Esophagus muscularis mucosa (tissue), 4 donors: ENCODE measurements around the gene SPINK4. TPM values are rescaled to one million over a fixed set of nuclear protein-coding genes. Genes with fewer than 3 reads are reported as not detected.

ENCODE experiments used
- DNase-seq: peaks from one replicate; pipeline ENCODE4 v3.0.0-alpha.2; 2017; ENCODE audit errors: extremely low spot score
- H3K27ac ChIP-seq, 4 donors: fragments of 200-600 bp; sonication (generic); replicated peaks in 1 of 4; 1 replicate in 3 of 4; 2 replicates in 1 of 4; pipeline ENCODE4 v1.5.1; 2016 to 2019; ENCODE audit warnings: mild to moderate bottlenecking in 1 of 4
- H3K27me3 ChIP-seq, 4 donors: fragments of 200-600 bp; sonication (generic); one replicate each; pipeline versions ENCODE4 v1.5.1 to v1.6.0; 2016 to 2019
- H3K36me3 ChIP-seq, 4 donors: fragments of 200-600 bp; sonication (generic); one replicate each; pipeline ENCODE4 v1.5.1; 2016 to 2019
- H3K4me1 ChIP-seq, 4 donors: fragments of 200-600 bp; sonication (generic); one replicate each; pipeline ENCODE4 v1.5.1; 2016 to 2019
- H3K4me3 ChIP-seq, 4 donors: fragments of 200-600 bp; sonication (generic); 1 replicate in 2 of 4; 2 replicates in 2 of 4; pipeline ENCODE4 v1.5.1; 2016 to 2019; ENCODE audit warnings: mild to moderate bottlenecking in 4 of 4, moderate library complexity in 1 of 4
- H3K9me3 ChIP-seq, 4 donors: fragments of 200-600 bp; sonication (generic); 1 replicate in 3 of 4; 2 replicates in 1 of 4; pipeline ENCODE4 v1.5.1; 2016 to 2019
- CTCF ChIP-seq, 3 experiments: fragments of 200-600 bp in 2 of 3; fragments of 450-650 bp in 1 of 3; sonication (generic) in 2 of 3; IDR thresholded peaks; one replicate each; pipeline ENCODE4 v1.5.1; 2017 to 2019; ENCODE audit warnings: antibody characterized with exemption in 3 of 3, mild to moderate bottlenecking in 2 of 3, moderate library complexity in 1 of 3
- EP300 ChIP-seq: sonication (generic); formaldehyde crosslinking; IDR thresholded peaks from one replicate; pipeline ENCODE4 v1.6.1; 2017; ENCODE audit warnings: antibody characterized with exemption
- POLR2A ChIP-seq: fragments of 450-650 bp; IDR thresholded peaks from one replicate; pipeline ENCODE4 v1.6.1; 2017; ENCODE audit warnings: antibody characterized with exemption, moderate library complexity, mild to moderate bottlenecking, low read depth
- POLR2AphosphoS5 ChIP-seq, 2 donors: sonication (generic); formaldehyde crosslinking; IDR thresholded peaks; one replicate each; pipeline ENCODE4 v1.6.1; 2017; ENCODE audit warnings: antibody characterized with exemption in 2 of 2
- WGBS: methylation state at CpG from one replicate; pipeline ENCODE4 v1.1.5; 2018; 5-methylcytosine and 5-hydroxymethylcytosine counted together
- intact Hi-C: fragments of 100-400 bp; cut with DNase I; formaldehyde crosslinking; loops from one replicate; pipeline ENCODE4 v1.15.1; 2023
- total RNA-seq, 4 donors: library from RNA; depleted of rRNA; stranded (reverse); fragments of >200 nt; gene quantifications; one replicate each; pipeline versions ENCODE4 v1.1.0 to v1.2.1, GENCODE V29; 2016

Gene SPINK4
- total RNA-seq, 4 donors from 2014 or later = not detected

GRCh38 chr9:33260372-33260771 lies 20.4 kb downstream of the SPINK4 start:
- WGBS = 80% methylated on average over 1 of the region's 1 CpG
- peaks cover 11 to 25% (median 20%) of the 10 kb centered on the region in 4 donors for H3K4me1 ChIP-seq
- H3K9me3 ChIP-seq = no peaks in the 10 kb centered on the region
- intact Hi-C loops = loop anchor here (10.0 kb wide), 1 partner anchor 876 kb away; the partner anchor contains the start of gene ACO1
- H3K36me3 ChIP-seq = peaks cover 61 to 72% (median 68%) of the 10 kb centered on the region in 4 donors
- no peak for DNase-seq
- no peak overlapping the region for H3K27ac ChIP-seq
- no peak overlapping the region for H3K4me3 ChIP-seq
- TF ChIP-seq POLR2A (no peak), CTCF (IDR thresholded peaks at IDR 0.05) (no peak), POLR2AphosphoS5 (IDR thresholded peaks at IDR 0.05) (no peak), EP300 (no peak)
- no peaks in the 10 kb centered on the region for H3K27me3 ChIP-seq

GRCh38 chr9:33263131-33264002 lies 23.4 kb downstream of the SPINK4 start:
- peaks cover 31 to 67% (median 57%) of the 10 kb centered on the region in 4 donors for H3K36me3 ChIP-seq
- peaks cover 21 to 46% (median 34%) of the 10 kb centered on the region in 4 donors for H3K4me1 ChIP-seq
- no peak for DNase-seq
- H3K27me3 ChIP-seq = no peaks in the 10 kb centered on the region
- peak overlapping the region; percentile 91 to 95 (median 92) for H3K27ac ChIP-seq
- no peaks in the 10 kb centered on the region for H3K9me3 ChIP-seq
- intact Hi-C loops = loop anchor here (10.0 kb wide), 1 partner anchor 879 kb away; the partner anchor contains the start of gene ACO1
- peak overlapping the region; percentile 71 to 90 (median 86) for H3K4me3 ChIP-seq
- TF ChIP-seq EP300 (no peak), POLR2A (no peak), POLR2AphosphoS5 (IDR thresholded peaks at IDR 0.05) (no peak), CTCF (IDR thresholded peaks at IDR 0.05) (no peak)
- 3% methylated on average over 21 of the region's 25 CpGs for WGBS

- Histone ChIP-seq H3K4me3 (peak overlapping the region; percentile 71 to 90 (median 86)), H3K4me1 (peaks cover 21 to 46% (median 34%) of the 10 kb centered on the region in 4 donors), H3K27me3 (no peaks in the 10 kb centered on the region), H3K36me3 (peaks cover 24 to 67% (median 56%) of the 10 kb centered on the region in 4 donors), H3K27ac (peak overlapping the region; percentile 91 to 95 (median 92)), H3K9me3 (no peaks in the 10 kb centered on the region)
- WGBS = 0% methylated on average over 30 of the region's 37 CpGs
- DNase-seq = no peak
- TF ChIP-seq EP300 (no peak), POLR2A (no peak), POLR2AphosphoS5 (IDR thresholded peaks at IDR 0.05) (peak in 1 of 2 donors; percentile 15)
- intact Hi-C loops = loop anchor here (10.0 kb wide), 1 partner anchor 879 kb away; the partner anchor contains the start of gene ACO1
These were observed 24.1 kb downstream of the SPINK4 start for GRCh38 chr9:33264003-33264472.

DNA sequence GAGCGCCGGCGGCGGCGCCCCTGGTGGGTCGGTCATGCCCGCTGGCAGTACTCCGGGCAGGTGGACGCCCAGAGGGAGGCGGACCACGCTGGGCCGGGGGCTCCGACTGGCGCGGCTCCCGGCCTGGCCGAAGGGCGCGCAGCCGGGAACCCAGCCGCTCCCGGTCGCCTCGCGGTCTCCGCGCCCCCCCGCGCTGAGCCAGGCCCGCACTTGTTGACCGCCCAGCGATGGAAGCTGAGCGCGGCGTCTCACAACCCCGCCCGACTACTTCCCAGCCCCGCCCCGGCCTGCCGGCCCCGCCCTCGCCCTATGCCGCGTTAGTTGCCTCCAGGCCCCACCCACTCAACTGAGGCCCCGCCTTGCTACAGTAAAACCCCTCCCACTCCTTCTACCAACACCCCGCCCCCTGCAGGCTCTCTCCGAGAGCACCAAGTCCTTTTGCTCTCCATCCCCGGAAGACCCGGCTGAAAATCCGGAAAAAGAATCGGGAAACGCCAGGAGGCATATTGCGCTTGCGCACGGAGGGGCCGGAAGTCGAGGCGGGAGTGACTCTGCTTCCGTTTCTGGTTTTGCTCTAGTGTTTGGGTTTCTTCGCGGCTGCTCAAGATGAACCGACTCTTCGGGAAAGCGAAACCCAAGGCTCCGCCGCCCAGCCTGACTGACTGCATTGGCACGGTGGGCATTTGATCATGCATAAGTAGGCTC lies 24.7 kb downstream of the SPINK4 start, which contains the start of the genes BAG1 and CHMP5:
Gene BAG1 (minus strand): TSS at position 236 of the 705 bp plus-strand sequence.
Gene CHMP5 (plus strand): TSS at position 577 of the 705 bp plus-strand sequence. CDS start 30 bp downstream, at position 607.
- DNase-seq = peak; percentile 100
- Histone ChIP-seq H3K36me3 (peaks cover 20 to 67% (median 55%) of the 10 kb centered on the region in 4 donors), H3K27me3 (no peaks in the 10 kb centered on the region), H3K4me3 (peak within 1 kb of the TSS; percentile 71 to 90 (median 86)), H3K27ac (peak within 1 kb of the TSS; percentile 91 to 95 (median 92)), H3K9me3 (no peaks in the 10 kb centered on the region), H3K4me1 (peaks cover 21 to 46% (median 34%) of the 10 kb centered on the region in 4 donors)
- TF ChIP-seq EP300 (no peak), CTCF (IDR thresholded peaks at IDR 0.05) (peak; percentile 29 to 47 (median 32)), POLR2AphosphoS5 (IDR thresholded peaks at IDR 0.05) (peak; percentile 88 to 96), POLR2A (peak; percentile 21)
- WGBS = under 1% methylated on average over 21 of the region's 67 CpGs
- intact Hi-C loops = loop anchor here (10.0 kb wide), 1 partner anchor 880 kb away; the partner anchor contains the start of gene ACO1
